ENCODE results near the gene APC2.
A peak's percentile ranks its signal among the peaks of the same experiment; 100 is the strongest.

APC2 gene

GRCh38 chr19:1466461-1467214, 16.7 kb downstream of the APC2 start:
- H3K36me3 Mint-ChIP-seq (ENCODE audit: low read depth): no peaks in the 10 kb centered on the region
- H3K4me3 Mint-ChIP-seq: no peak overlapping the region
- TF ChIP-seq, protein P1, sequence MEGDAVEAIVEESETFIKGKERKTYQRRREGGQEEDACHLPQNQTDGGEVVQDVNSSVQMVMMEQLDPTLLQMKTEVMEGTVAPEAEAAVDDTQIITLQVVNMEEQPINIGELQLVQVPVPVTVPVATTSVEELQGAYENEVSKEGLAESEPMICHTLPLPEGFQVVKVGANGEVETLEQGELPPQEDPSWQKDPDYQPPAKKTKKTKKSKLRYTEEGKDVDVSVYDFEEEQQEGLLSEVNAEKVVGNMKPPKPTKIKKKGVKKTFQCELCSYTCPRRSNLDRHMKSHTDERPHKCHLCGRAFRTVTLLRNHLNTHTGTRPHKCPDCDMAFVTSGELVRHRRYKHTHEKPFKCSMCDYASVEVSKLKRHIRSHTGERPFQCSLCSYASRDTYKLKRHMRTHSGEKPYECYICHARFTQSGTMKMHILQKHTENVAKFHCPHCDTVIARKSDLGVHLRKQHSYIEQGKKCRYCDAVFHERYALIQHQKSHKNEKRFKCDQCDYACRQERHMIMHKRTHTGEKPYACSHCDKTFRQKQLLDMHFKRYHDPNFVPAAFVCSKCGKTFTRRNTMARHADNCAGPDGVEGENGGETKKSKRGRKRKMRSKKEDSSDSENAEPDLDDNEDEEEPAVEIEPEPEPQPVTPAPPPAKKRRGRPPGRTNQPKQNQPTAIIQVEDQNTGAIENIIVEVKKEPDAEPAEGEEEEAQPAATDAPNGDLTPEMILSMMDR (IDR thresholded peaks at IDR 0.05; ENCODE audit: unreplicated experiment in 3 of 3): no peak
- no peaks in the 10 kb centered on the region for H3K9me3 Mint-ChIP-seq
- no peaks in the 10 kb centered on the region for H3K4me1 Mint-ChIP-seq
- H3K27me3 Mint-ChIP-seq (ENCODE audit: low read depth): peaks cover 65% of the 10 kb centered on the region
- no peak overlapping the region for H3K27ac Mint-ChIP-seq

DNA sequence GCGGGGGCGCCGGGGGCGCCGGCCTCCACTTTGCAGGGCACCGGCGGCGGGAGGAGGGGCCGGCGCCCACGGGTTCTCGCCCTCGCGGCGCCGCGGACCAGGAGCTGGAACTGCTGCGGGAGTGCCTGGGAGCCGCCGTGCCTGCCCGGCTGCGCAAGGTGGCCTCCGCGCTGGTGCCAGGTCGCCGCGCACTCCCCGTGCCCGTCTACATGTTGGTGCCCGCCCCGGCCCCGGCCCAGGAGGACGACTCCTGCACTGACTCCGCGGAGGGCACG, 17.2 kb downstream of the APC2 start:
- H3K36me3 Mint-ChIP-seq (ENCODE audit: low read depth): no peaks in the 10 kb centered on the region
- H3K27me3 Mint-ChIP-seq (ENCODE audit: low read depth): peaks cover 71% of the 10 kb centered on the region
- TF ChIP-seq, protein P1 (IDR thresholded peaks at IDR 0.05; ENCODE audit: unreplicated experiment in 3 of 3): no peak
- no peak overlapping the region for H3K27ac Mint-ChIP-seq
- H3K4me1 Mint-ChIP-seq: no peaks in the 10 kb centered on the region
- no peaks in the 10 kb centered on the region for H3K9me3 Mint-ChIP-seq
- H3K4me3 Mint-ChIP-seq: no peak overlapping the region

DNA sequence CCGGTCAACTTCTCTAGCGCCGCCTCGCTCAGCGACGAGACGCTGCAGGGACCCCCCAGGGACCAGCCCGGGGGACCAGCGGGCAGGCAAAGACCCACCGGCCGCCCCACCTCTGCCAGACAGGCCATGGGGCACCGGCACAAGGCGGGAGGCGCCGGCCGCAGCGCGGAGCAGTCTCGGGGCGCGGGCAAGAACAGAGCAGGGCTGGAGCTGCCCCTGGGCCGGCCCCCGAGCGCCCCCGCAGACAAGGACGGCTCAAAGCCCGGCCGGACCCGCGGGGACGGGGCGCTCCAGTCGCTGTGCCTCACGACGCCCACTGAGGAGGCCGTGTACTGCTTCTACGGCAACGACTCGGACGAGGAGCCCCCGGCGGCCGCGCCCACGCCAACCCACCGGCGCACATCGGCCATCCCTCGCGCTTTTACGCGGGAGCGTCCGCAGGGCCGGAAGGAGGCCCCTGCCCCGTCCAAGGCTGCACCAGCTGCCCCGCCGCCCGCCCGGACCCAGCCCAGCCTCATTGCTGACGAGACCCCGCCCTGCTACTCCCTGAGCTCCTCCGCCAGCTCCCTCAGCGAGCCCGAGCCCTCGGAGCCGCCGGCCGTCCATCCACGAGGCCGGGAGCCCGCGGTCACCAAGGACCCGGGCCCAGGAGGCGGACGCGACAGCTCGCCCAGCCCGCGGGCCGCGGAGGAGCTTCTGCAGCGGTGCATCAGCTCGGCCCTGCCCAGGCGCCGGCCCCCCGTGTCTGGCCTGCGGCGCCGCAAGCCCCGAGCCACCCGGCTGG, 17.8 kb downstream of the APC2 start:
- TF ChIP-seq, protein P1 (IDR thresholded peaks at IDR 0.05; ENCODE audit: unreplicated experiment in 3 of 3): no peak
- Mint-ChIP-seq H3K36me3 (ENCODE audit: low read depth) (no peaks in the 10 kb centered on the region), H3K4me3 (no peak overlapping the region), H3K27me3 (ENCODE audit: low read depth) (peaks cover 71% of the 10 kb centered on the region), H3K4me1 (no peaks in the 10 kb centered on the region), H3K9me3 (no peaks in the 10 kb centered on the region), H3K27ac (no peak overlapping the region)

- TF ChIP-seq, protein P1 (IDR thresholded peaks at IDR 0.05; ENCODE audit: unreplicated experiment in 3 of 3): no peak
- H3K27me3 Mint-ChIP-seq (ENCODE audit: low read depth): peaks cover 71% of the 10 kb centered on the region
- no peak overlapping the region for H3K27ac Mint-ChIP-seq
- H3K4me1 Mint-ChIP-seq: peaks cover 5% of the 10 kb centered on the region
- no peaks in the 10 kb centered on the region for H3K36me3 Mint-ChIP-seq (ENCODE audit: low read depth)
- peak overlapping the region in 1 of 3 experiments; percentile 36 for H3K4me3 Mint-ChIP-seq
- H3K9me3 Mint-ChIP-seq: no peaks in the 10 kb centered on the region
Observed at GRCh38 chr19:1468274-1468820, 18.4 kb downstream of the APC2 start.

GRCh38 chr19:1468821-1469254, 18.9 kb downstream of the APC2 start:
- Mint-ChIP-seq H3K9me3 (no peaks in the 10 kb centered on the region), H3K27me3 (ENCODE audit: low read depth) (peaks cover 71% of the 10 kb centered on the region), H3K4me1 (peaks cover 5% of the 10 kb centered on the region), H3K36me3 (ENCODE audit: low read depth) (no peaks in the 10 kb centered on the region), H3K4me3 (no peak overlapping the region), H3K27ac (no peak overlapping the region)
- TF ChIP-seq, protein P1 (IDR thresholded peaks at IDR 0.05; ENCODE audit: unreplicated experiment in 3 of 3): no peak

Measured in nephron (organoid).